SU-DHL-6 (cell line): ENCODE data around the gene KCNIP3.

ENCODE experiments used
- EZH2phosphoT487 ChIP-seq: fragments of 200-600 bp; sonication (generic), shearing (Covaris generic); conservative IDR thresholded peaks from 2 replicates; pipeline ENCODE4 v1.6.1; 2018; ENCODE audit warnings: mild to moderate bottlenecking, antibody characterized with exemption, low read length, moderate library complexity, mixed read lengths
- TF ChIP-seq, protein P1 (sequence below): fragments of 200-600 bp; sonication (generic); IDR thresholded peaks from one replicate; pipeline ENCODE4 v1.5.1; 2017; ENCODE audit warnings: antibody characterized with exemption, mild to moderate bottlenecking, low read length, moderate library complexity; ENCODE audit not compliant: insufficient read depth, poor library complexity, severe bottlenecking

DNA sequence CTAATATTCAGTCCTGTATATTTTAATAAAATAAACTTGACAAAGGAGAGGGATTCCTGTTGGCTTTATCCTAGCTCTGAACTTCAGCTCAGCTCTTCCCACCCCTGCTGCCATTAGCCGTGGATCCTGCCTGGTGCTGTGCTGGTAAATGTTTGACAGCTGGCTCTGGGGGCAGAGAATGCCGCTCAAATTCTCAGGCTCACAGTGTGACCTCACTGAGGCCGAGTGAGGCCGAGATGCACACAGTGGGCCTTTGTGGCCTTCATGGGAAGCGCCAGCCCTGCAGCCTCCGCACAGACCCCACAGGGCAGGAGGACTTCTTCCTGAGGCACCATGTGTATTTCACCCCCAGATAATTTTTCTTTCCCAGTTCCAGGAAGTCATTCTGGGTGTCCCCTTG lies 88.9 kb downstream of the KCNIP3 start:
- TF ChIP-seq, protein P1, sequence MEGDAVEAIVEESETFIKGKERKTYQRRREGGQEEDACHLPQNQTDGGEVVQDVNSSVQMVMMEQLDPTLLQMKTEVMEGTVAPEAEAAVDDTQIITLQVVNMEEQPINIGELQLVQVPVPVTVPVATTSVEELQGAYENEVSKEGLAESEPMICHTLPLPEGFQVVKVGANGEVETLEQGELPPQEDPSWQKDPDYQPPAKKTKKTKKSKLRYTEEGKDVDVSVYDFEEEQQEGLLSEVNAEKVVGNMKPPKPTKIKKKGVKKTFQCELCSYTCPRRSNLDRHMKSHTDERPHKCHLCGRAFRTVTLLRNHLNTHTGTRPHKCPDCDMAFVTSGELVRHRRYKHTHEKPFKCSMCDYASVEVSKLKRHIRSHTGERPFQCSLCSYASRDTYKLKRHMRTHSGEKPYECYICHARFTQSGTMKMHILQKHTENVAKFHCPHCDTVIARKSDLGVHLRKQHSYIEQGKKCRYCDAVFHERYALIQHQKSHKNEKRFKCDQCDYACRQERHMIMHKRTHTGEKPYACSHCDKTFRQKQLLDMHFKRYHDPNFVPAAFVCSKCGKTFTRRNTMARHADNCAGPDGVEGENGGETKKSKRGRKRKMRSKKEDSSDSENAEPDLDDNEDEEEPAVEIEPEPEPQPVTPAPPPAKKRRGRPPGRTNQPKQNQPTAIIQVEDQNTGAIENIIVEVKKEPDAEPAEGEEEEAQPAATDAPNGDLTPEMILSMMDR, result no peak
- TF ChIP-seq EZH2phosphoT487, result no peak
